GM23248 (cell line): ENCODE data around the gene C2CD4A.

Experiments used
- EZH2 ChIP-seq: fragments of 200-600 bp; sonication (generic); IDR thresholded peaks from 2 replicates; pipeline ENCODE4 v1.6.1; 2018; ENCODE audit warnings: antibody characterized with exemption, mild to moderate bottlenecking; ENCODE audit not compliant: insufficient read depth, poor library complexity, severe bottlenecking
- EZH2phosphoT487 ChIP-seq: fragments of 200-600 bp; sonication (generic); IDR thresholded peaks from 2 replicates; pipeline ENCODE4 v1.6.1; 2018; ENCODE audit warnings: antibody characterized with exemption, moderate library complexity, mild to moderate bottlenecking, low read depth; ENCODE audit not compliant: insufficient read depth

DNA sequence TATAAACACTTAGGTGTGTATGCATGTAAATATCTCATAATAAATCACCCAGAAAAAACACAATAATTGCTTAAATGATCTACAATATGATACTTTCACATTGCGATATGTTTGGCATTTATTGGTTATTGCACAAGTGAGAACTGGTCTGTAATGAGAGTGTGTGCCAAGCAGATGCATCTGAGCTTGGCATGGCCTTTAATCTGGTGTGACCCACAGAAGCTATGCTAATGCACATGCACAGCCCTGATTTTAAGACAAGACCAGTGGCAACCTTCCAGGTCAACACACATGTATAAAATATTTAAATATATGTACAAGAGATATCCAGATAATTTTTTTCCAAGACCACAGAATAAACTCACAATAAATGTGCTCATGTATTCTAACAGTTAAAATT lies 42.7 kb downstream of the C2CD4A start:
- no peak for TF ChIP-seq EZH2
- TF ChIP-seq EZH2phosphoT487: no peak
